SK-N-SH (cell line): ENCODE data around the gene RARG. TPM values are rescaled to one million over a fixed set of nuclear protein-coding genes. Genes with fewer than 3 reads are reported as not detected.
"Not testable (repeated sequence)": the region's sequence is repeated elsewhere in the genome, so short reads cannot be mapped to it uniquely, and the experiment has no call there.

Source experiments
- CTCF ChIA-PET: fragments of 300-600, 350-600 bp; formaldehyde crosslinking; extraction: SDS; loops from one replicate; lab custom pipeline; 2021; lab: Yijun Ruan, JAX
- POLR2A ChIA-PET: fragments of 350-600 bp; sonication (Branson Sonifier 250); formaldehyde crosslinking; extraction: SDS; loops from one replicate; lab custom pipeline; 2020; ENCODE audit warnings: antibody characterized with exemption, inconsistent platforms; lab: Yijun Ruan, JAX
- DNase-seq: peaks from one replicate; pipeline ENCODE4 v3.0.0; 2012
- H2AFZ ChIP-seq: fragments of 200-600 bp; sonication (generic); 2 replicates; pipeline ENCODE4 v1.8.1; 2016; ENCODE audit warnings: antibody characterized with exemption, mild to moderate bottlenecking, low read depth
- H3F3A ChIP-seq: fragments of 200-600 bp; sonication (generic); replicated peaks from 2 replicates; pipeline ENCODE3; 2016; ENCODE audit warnings: antibody characterized with exemption, mild to moderate bottlenecking; ENCODE audit not compliant: insufficient read depth
- H3K27ac ChIP-seq, 2 experiments: fragments of 200-500 bp in 1 of 2; fragments of 200-600 bp in 1 of 2; sonication (Bioruptor generic) in 1 of 2; sonication (generic), shearing (Covaris generic) in 1 of 2; 2 replicates each; pipeline versions ENCODE4 v1.5.1 to v1.6.1; 2014 to 2016; ENCODE audit warnings: low read depth in 2 of 2, inconsistent platforms in 1 of 2, low read length in 1 of 2, mild to moderate bottlenecking in 1 of 2, mixed read lengths in 1 of 2
- H3K27me3 ChIP-seq: fragments of 200-600 bp; sonication (generic), shearing (Covaris generic); 2 replicates; pipeline ENCODE4 v1.6.1; 2016; ENCODE audit warnings: mixed run types; ENCODE audit not compliant: insufficient read depth
- H3K36me3 ChIP-seq, 2 experiments: fragments of 200-500 bp in 1 of 2; fragments of 200-600 bp in 1 of 2; sonication (Bioruptor generic) in 1 of 2; sonication (generic) in 1 of 2; replicated peaks in 1 of 2; 2 replicates each; pipeline versions ENCODE3 to v1.5.1; 2014 to 2016; ENCODE audit warnings: low read length in 1 of 2, mild to moderate bottlenecking in 1 of 2; ENCODE audit not compliant: insufficient read depth in 2 of 2, control insufficient read depth in 1 of 2
- H3K4me1 ChIP-seq, 2 experiments: fragments of 200-500 bp in 1 of 2; fragments of 200-600 bp in 1 of 2; sonication (Bioruptor generic) in 1 of 2; sonication (generic), shearing (Covaris generic) in 1 of 2; 2 replicates each; pipeline versions ENCODE4 v1.5.1 to v1.6.1; 2014 to 2016; ENCODE audit warnings: low read depth in 1 of 2, low read length in 1 of 2, mixed run types in 1 of 2; ENCODE audit not compliant: insufficient read depth in 2 of 2, control insufficient read depth in 1 of 2
- H3K4me2 ChIP-seq: fragments of 200-600 bp; sonication (generic), shearing (Covaris generic); 2 replicates; pipeline ENCODE4 v1.6.1; 2017; ENCODE audit warnings: mixed run types
- H3K4me3 ChIP-seq, 2 experiments: fragments of 200-500 bp in 1 of 2; fragments of 200-600 bp in 1 of 2; sonication (Bioruptor generic) in 1 of 2; sonication (generic), shearing (Covaris generic) in 1 of 2; 2 replicates each; pipeline versions ENCODE4 v1.5.1 to v1.8.1; 2014 to 2016; ENCODE audit warnings: low read depth in 2 of 2, inconsistent platforms in 1 of 2, low read length in 1 of 2, mild to moderate bottlenecking in 1 of 2, mixed read lengths in 1 of 2, moderate library complexity in 1 of 2
- H3K79me2 ChIP-seq: fragments of 200-600 bp; sonication (generic); 2 replicates; pipeline ENCODE4 v1.8.1; 2017; ENCODE audit warnings: mild to moderate bottlenecking; ENCODE audit not compliant: insufficient read depth
- H3K9ac ChIP-seq: fragments of 200-600 bp; sonication (generic); 2 replicates; pipeline ENCODE4 v1.6.1; 2017; ENCODE audit warnings: mixed run types
- H3K9me2 ChIP-seq: fragments of 200-600 bp; sonication (generic); 2 replicates; pipeline ENCODE4 v1.6.1; 2017; ENCODE audit warnings: mixed run types
- H3K9me3 ChIP-seq: fragments of 200-600 bp; sonication (generic); 2 replicates; pipeline ENCODE4 v1.6.1; 2017; ENCODE audit warnings: mixed run types, mild to moderate bottlenecking, moderate library complexity
- H4K20me1 ChIP-seq: fragments of 200-600 bp; sonication (generic); 2 replicates; pipeline ENCODE4 v1.6.1; 2017; ENCODE audit warnings: mild to moderate bottlenecking, mixed run types; ENCODE audit not compliant: insufficient read depth
- CTCF ChIP-seq: fragments of 200-600 bp; sonication (generic); IDR thresholded peaks from 2 replicates; pipeline ENCODE4 v1.6.1; 2017; ENCODE audit warnings: antibody characterized with exemption, mild to moderate bottlenecking, moderate library complexity
- EZH2phosphoT487 ChIP-seq: fragments of 200-600 bp; sonication (generic); IDR thresholded peaks from 2 replicates; pipeline ENCODE4 v1.6.1; 2017; ENCODE audit warnings: low read depth, mixed run types, mild to moderate bottlenecking, antibody characterized with exemption, moderate library complexity, borderline replicate concordance
- FOXJ3 ChIP-seq: sonication (generic); formaldehyde crosslinking; IDR thresholded peaks from 2 replicates; pipeline ENCODE4 v1.5.1; 2020; ENCODE audit warnings: mild to moderate bottlenecking, missing genetic modification reagents
- FOXM1 ChIP-seq: IDR thresholded peaks from 2 replicates; pipeline ENCODE4 v1.4.0; 2012; ENCODE audit warnings: low read depth, mild to moderate bottlenecking
- GABPA ChIP-seq: IDR thresholded peaks from 2 replicates; pipeline ENCODE4 v1.4.0; 2012; ENCODE audit warnings: low read depth, mild to moderate bottlenecking
- IRF3 ChIP-seq: fragments of 150-350 bp; IDR thresholded peaks from 2 replicates; pipeline ENCODE4 v1.6.1; 2016; ENCODE audit warnings: mild to moderate bottlenecking, low read depth, low read length
- JUND ChIP-seq: IDR thresholded peaks from 2 replicates; pipeline ENCODE4 v1.4.0; 2012
- MAX ChIP-seq: IDR thresholded peaks from 2 replicates; pipeline ENCODE4 v1.4.0; 2012; ENCODE audit warnings: low read depth
- NRF1 ChIP-seq: IDR thresholded peaks from 2 replicates; pipeline ENCODE4 v1.6.1; 2012; ENCODE audit warnings: low read depth, mild to moderate bottlenecking, low read length
- POLR2AphosphoS5 ChIP-seq: IDR thresholded peaks from 2 replicates; pipeline ENCODE4 v1.6.1; 2012; ENCODE audit warnings: low read depth, low read length
- RFX5 ChIP-seq: IDR thresholded peaks from 2 replicates; pipeline ENCODE4 v1.6.1; 2012; ENCODE audit warnings: mild to moderate bottlenecking, improper control_type of control experiment, low read length
- SIN3A ChIP-seq: IDR thresholded peaks from 2 replicates; pipeline ENCODE4 v1.6.1; 2012; ENCODE audit warnings: low read depth, mild to moderate bottlenecking, low read length, moderate library complexity, borderline replicate concordance
- SMC3 ChIP-seq: IDR thresholded peaks from 2 replicates; pipeline ENCODE4 v1.6.1; 2012; ENCODE audit warnings: low read depth, low read length, improper control_type of control experiment
- TCF12 ChIP-seq: IDR thresholded peaks from 2 replicates; pipeline ENCODE4 v1.4.0; 2012
- TEAD4 ChIP-seq: IDR thresholded peaks from 2 replicates; pipeline ENCODE4 v1.4.0; 2012; ENCODE audit warnings: mild to moderate bottlenecking, borderline replicate concordance; ENCODE audit not compliant: insufficient read depth
- USF1 ChIP-seq: IDR thresholded peaks from 2 replicates; pipeline ENCODE4 v1.4.0; 2012; ENCODE audit warnings: low read depth, borderline replicate concordance
- YY1 ChIP-seq: IDR thresholded peaks from 2 replicates; pipeline ENCODE4 v1.4.0; 2012; ENCODE audit warnings: low read depth, mild to moderate bottlenecking
- ZBTB33 ChIP-seq: IDR thresholded peaks from 2 replicates; pipeline ENCODE4 v1.4.0; 2012; ENCODE audit warnings: low read depth, borderline replicate concordance
- WGBS: methylation state at CpG from one replicate; pipeline ENCODE4 v1.1.6; 2017; ENCODE audit warnings: low lambda C conversion rate; 5-methylcytosine and 5-hydroxymethylcytosine counted together
- polyA plus RNA-seq, 3 experiments: library from polyadenylated mRNA; depleted of rRNA; stranded (reverse); fragments of >200 nt; gene quantifications; 2 replicates each; pipeline ENCODE4 v1.2.3, GENCODE V29; 2012

RARG gene
- polyA plus RNA-seq, 1 of the 3 experiments (the other 2 are of a cell fraction) = 36.6 TPM

- Histone ChIP-seq H3K9me2 (no peaks in the 10 kb centered on the region), H2AFZ (no peak overlapping the region), H4K20me1 (no peaks in the 10 kb centered on the region), H3F3A (no peaks in the 10 kb centered on the region), H3K27ac (no peak overlapping the region), H3K9ac (no peak overlapping the region), H3K4me3 (no peak overlapping the region)
- TF ChIP-seq SMC3 (no peak), TCF12 (no peak), ZBTB33 (no peak), YY1 (no peak), GABPA (no peak), MAX (no peak), FOXJ3 (CRISPR knock-in tag) (no peak), NRF1 (no peak), RFX5 (no peak), SIN3A (no peak), USF1 (no peak), IRF3 (no peak), CTCF (no peak), EZH2phosphoT487 (no peak), JUND (no peak), TEAD4 (no peak), FOXM1 (no peak), POLR2AphosphoS5 (no peak)
- TF ChIP-seq, all 33 proteins: peak for 0
- no peak for DNase-seq
- CTCF ChIA-PET = interaction anchor here (1.4 to 12.3 kb wide), 3 partner anchors 8 to 30 kb away, joined by 4 to 272 read pairs (median 18); partner anchors contain the start of genes CSAD and ZNF740
- POLR2A ChIA-PET = no interaction called here
- Histone ChIP-seq H3K79me2 (no peaks in the 10 kb centered on the region), H3K4me1 (peaks cover 5 to 11% of the 10 kb centered on the region in 2 experiments; a peak in 1 of 4 replicates), H3K27me3 (no peaks in the 10 kb centered on the region), H3K9me3 (no peaks in the 10 kb centered on the region), H3K4me2 (no peak overlapping the region), H3K36me3 (no peaks in the 10 kb centered on the region)
Observed at GRCh38 chr12:53166837-53167236, 65.2 kb downstream of the RARG start.

- H4K20me1 ChIP-seq, H3K9ac ChIP-seq, H2AFZ ChIP-seq, H3K4me3 ChIP-seq, H3K36me3 ChIP-seq, POLR2A ChIA-PET, H3K27ac ChIP-seq, H3K9me2 ChIP-seq, H3K79me2 ChIP-seq, H3K27me3 ChIP-seq, H3F3A ChIP-seq, H3K9me3 ChIP-seq, H3K4me1 ChIP-seq, H3K4me2 ChIP-seq, DNase-seq: not testable (repeated sequence)
- 93% methylated on average over 2 of the region's 2 CpGs for WGBS
- CTCF ChIA-PET = interaction anchor here (1.5 to 12.3 kb wide), 5 partner anchors 18 to 97 kb away, joined by 5 to 272 read pairs (median 69); partner anchors contain the start of genes CSAD and ZNF740
Observed at GRCh38 chr12:53163008-53163407, 69.0 kb downstream of the RARG start.
